ENCODE data around the gene WDR5. TPM values are rescaled to one million over a fixed set of nuclear protein-coding genes. Genes with fewer than 3 reads are reported as not detected.

The WDR5 gene
- total and polyA plus RNA-seq, 2 of the 13 experiments (the other 11 are each of a cell fraction or from before 2014, with no cell fraction given): 34.3 TPM

DNA sequence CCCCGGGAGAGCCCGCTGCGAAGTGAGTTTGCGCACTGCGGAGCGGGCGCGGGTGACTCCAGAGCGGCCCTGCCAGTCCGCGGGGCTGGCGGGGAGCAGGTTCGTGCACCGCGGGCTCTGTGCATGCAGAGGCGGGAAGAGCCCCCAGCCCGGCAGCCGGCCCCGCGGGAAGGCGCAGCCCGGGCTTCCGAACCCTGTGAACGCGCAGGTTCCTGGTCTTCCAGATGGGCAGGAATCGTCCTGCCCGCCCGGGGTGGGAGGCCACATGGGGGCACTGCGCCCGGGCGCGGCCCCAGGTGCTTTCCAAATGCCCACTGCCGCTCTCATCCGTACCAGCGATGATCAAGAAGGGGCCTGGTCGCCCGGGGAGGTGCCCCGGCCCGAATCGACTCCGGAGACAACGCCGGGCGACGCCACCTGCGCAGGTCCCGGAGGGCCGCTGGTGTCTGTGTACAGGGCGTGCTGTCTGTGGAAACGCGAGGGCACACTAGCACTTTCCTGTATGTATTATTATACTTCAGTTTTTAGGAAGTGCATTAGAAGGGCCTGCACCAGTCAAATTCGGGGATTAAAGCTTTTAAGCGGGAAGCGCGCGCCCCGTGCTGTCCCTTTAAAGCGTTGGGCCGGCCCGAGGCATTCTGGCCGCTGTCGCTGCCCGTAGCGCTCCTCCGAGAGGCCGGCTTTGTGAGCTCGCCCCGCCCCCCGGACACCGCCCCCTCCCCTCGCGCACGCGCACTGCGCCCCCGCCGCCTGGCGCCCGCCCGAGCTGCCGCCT, at the start of gene WDR5 (continued):
- TF ChIP-seq POGK (CRISPR knock-in tag; conservative IDR thresholded peaks at IDR 0.05) (peak; percentile 69; the same call in 1 of the 2 replicates), ELF1 (CRISPR knock-in tag; IDR thresholded peaks at IDR 0.05) (no peak), ZFP90 (CRISPR knock-in tag; IDR thresholded peaks at IDR 0.05; ENCODE audit: borderline replicate concordance) (no peak), ZNF317 (CRISPR knock-in tag; IDR thresholded peaks at IDR 0.05) (0 out of 2 replicates have a peak, but pooled peaks have one; percentile 20), SIN3A (IDR thresholded peaks at IDR 0.05; ENCODE audit: borderline replicate concordance, low read depth, low read length) (peak; percentile 48; the same call in 1 of the 2 replicates), MTA3 (CRISPR knock-in tag; IDR thresholded peaks at IDR 0.05) (no peak), ZNF18 (CRISPR knock-in tag; IDR thresholded peaks at IDR 0.05; ENCODE audit: insufficient replicate concordance) (no peak), TFAP4 (IDR thresholded peaks at IDR 0.05; ENCODE audit: borderline replicate concordance, low read depth) (no peak), XRCC5 (optimal IDR thresholded peaks at IDR 0.05; ENCODE audit: low read length) (peak; percentile 61), CCAR2 (optimal IDR thresholded peaks at IDR 0.05; ENCODE audit: low read depth, low read length) (no peak), FOXO4 (CRISPR knock-in tag; conservative IDR thresholded peaks at IDR 0.05) (0 out of 2 replicates have a peak, but pooled peaks have one; percentile 17)
- TF ChIP-seq, protein P1, sequence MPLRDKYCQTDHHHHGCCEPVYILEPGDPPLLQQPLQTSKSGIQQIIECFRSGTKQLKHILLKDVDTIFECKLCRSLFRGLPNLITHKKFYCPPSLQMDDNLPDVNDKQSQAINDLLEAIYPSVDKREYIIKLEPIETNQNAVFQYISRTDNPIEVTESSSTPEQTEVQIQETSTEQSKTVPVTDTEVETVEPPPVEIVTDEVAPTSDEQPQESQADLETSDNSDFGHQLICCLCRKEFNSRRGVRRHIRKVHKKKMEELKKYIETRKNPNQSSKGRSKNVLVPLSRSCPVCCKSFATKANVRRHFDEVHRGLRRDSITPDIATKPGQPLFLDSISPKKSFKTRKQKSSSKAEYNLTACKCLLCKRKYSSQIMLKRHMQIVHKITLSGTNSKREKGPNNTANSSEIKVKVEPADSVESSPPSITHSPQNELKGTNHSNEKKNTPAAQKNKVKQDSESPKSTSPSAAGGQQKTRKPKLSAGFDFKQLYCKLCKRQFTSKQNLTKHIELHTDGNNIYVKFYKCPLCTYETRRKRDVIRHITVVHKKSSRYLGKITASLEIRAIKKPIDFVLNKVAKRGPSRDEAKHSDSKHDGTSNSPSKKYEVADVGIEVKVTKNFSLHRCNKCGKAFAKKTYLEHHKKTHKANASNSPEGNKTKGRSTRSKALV (CRISPR knock-in tag; IDR thresholded peaks at IDR 0.05): no peak
- TF ChIP-seq, protein P2, sequence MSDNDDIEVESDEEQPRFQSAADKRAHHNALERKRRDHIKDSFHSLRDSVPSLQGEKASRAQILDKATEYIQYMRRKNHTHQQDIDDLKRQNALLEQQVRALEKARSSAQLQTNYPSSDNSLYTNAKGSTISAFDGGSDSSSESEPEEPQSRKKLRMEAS (IDR thresholded peaks at IDR 0.05): peak; percentile 48
- TF ChIP-seq, protein P3, sequence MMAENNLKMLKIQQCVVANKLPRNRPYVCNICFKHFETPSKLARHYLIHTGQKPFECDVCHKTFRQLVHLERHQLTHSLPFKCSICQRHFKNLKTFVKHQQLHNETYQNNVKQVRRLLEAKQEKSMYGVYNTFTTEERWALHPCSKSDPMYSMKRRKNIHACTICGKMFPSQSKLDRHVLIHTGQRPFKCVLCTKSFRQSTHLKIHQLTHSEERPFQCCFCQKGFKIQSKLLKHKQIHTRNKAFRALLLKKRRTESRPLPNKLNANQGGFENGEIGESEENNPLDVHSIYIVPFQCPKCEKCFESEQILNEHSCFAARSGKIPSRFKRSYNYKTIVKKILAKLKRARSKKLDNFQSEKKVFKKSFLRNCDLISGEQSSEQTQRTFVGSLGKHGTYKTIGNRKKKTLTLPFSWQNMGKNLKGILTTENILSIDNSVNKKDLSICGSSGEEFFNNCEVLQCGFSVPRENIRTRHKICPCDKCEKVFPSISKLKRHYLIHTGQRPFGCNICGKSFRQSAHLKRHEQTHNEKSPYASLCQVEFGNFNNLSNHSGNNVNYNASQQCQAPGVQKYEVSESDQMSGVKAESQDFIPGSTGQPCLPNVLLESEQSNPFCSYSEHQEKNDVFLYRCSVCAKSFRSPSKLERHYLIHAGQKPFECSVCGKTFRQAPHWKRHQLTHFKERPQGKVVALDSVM (CRISPR knock-in tag; IDR thresholded peaks at IDR 0.05): 0 out of 2 replicates have a peak, but pooled peaks have one; percentile 22
- TF ChIP-seq, protein P4, sequence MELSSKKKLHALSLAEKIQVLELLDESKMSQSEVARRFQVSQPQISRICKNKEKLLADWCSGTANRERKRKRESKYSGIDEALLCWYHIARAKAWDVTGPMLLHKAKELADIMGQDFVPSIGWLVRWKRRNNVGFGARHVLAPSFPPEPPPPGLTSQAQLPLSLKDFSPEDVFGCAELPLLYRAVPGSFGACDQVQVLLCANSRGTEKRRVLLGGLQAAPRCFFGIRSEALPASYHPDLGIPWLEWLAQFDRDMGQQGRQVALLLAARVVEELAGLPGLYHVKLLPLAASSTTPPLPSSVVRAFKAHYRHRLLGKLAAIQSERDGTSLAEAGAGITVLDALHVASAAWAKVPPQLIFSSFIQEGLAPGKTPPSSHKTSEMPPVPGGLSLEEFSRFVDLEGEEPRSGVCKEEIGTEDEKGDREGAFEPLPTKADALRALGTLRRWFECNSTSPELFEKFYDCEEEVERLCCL (CRISPR knock-in tag; IDR thresholded peaks at IDR 0.05; ENCODE audit: borderline replicate concordance): peak; percentile 74; the same call in 1 of the 2 replicates
